HUES64 (cell line): ENCODE measurements around the gene IL19.
"Not testable (repeated sequence)": the region's sequence is repeated elsewhere in the genome, so short reads cannot be mapped to it uniquely, and the experiment has no call there.

ENCODE experiments used
- H3K27ac ChIP-seq: 2 replicates; pipeline ENCODE4 v1.7.0; 2013; ENCODE audit warnings: low read depth, low read length, inconsistent platforms
- H3K27me3 ChIP-seq: 2 replicates; pipeline ENCODE4 v1.6.1; 2013; ENCODE audit warnings: mild to moderate bottlenecking, low read length; ENCODE audit not compliant: insufficient read depth
- H3K36me3 ChIP-seq: 2 replicates; pipeline ENCODE4 v1.6.1; 2013; ENCODE audit warnings: mild to moderate bottlenecking, low read length; ENCODE audit not compliant: insufficient read depth
- H3K4me1 ChIP-seq: 2 replicates; pipeline ENCODE4 v1.6.1; 2013; ENCODE audit warnings: mild to moderate bottlenecking, low read length, moderate library complexity; ENCODE audit not compliant: insufficient read depth
- H3K4me3 ChIP-seq: 2 replicates; pipeline ENCODE4 v1.5.1; 2013; ENCODE audit warnings: mild to moderate bottlenecking, low read length, moderate library complexity
- H3K9ac ChIP-seq: 2 replicates; pipeline ENCODE4 v1.6.1; 2013; ENCODE audit warnings: mild to moderate bottlenecking, low read depth, low read length
- H3K9me3 ChIP-seq: 2 replicates; pipeline ENCODE4 v1.6.1; 2013; ENCODE audit warnings: low read depth, low read length; ENCODE audit not compliant: insufficient read depth
- WGBS: fragments of 150-250, 120-280 bp; methylation state at CpG from one replicate; pipeline ENCODE4 v1.1.7; 2013; ENCODE audit warnings: missing lambda C conversion rate; 5-methylcytosine and 5-hydroxymethylcytosine counted together

IL19 gene

GRCh38 chr1:206761159-206761768 lies 9.3 kb upstream of the IL19 start:
- Histone ChIP-seq H3K27ac (no peak overlapping the region), H3K4me3 (no peak overlapping the region), H3K4me1 (0 out of 2 replicates have a peak, but pooled peaks cover 2% of the 10 kb centered on the region), H3K9me3 (no peaks in the 10 kb centered on the region), H3K36me3 (no peaks in the 10 kb centered on the region), H3K9ac (no peak overlapping the region), H3K27me3 (peaks cover 5% of the 10 kb centered on the region)
- WGBS = 89% methylated on average over 6 of the region's 6 CpGs

- not testable (repeated sequence) for H3K4me3 ChIP-seq, H3K36me3 ChIP-seq, H3K27ac ChIP-seq, H3K9ac ChIP-seq, H3K4me1 ChIP-seq, H3K9me3 ChIP-seq, H3K27me3 ChIP-seq
- 93% methylated on average over 12 of the region's 12 CpGs for WGBS
Observed at GRCh38 chr1:206762741-206763364, 7.7 kb upstream of the IL19 start.

- not testable (repeated sequence) for H3K4me3 ChIP-seq, H3K36me3 ChIP-seq, H3K9me3 ChIP-seq, H3K27ac ChIP-seq, H3K9ac ChIP-seq, H3K27me3 ChIP-seq
- WGBS = 97% methylated on average over 1 of the region's 1 CpG
- H3K4me1 ChIP-seq = peaks cover 11% of the 10 kb centered on the region; the same call in 1 of the 2 replicates
Observed at GRCh38 chr1:206765771-206766170, 4.8 kb upstream of the IL19 start.

GRCh38 chr1:206766251-206766856 lies 4.2 kb upstream of the IL19 start:
- no peaks in the 10 kb centered on the region for H3K9me3 ChIP-seq
- WGBS = 64% methylated on average over 8 of the region's 8 CpGs
- H3K27me3 ChIP-seq = no peaks in the 10 kb centered on the region
- no peak overlapping the region for H3K4me3 ChIP-seq
- no peaks in the 10 kb centered on the region for H3K36me3 ChIP-seq
- H3K4me1 ChIP-seq = peaks cover 16% of the 10 kb centered on the region; the same call in 1 of the 2 replicates
- no peak overlapping the region for H3K27ac ChIP-seq
- H3K9ac ChIP-seq = no peak overlapping the region

GRCh38 chr1:206768472-206769303 lies 1.9 kb upstream of the IL19 start:
- Histone ChIP-seq H3K4me3 (no peak overlapping the region), H3K9me3 (no peaks in the 10 kb centered on the region), H3K9ac (no peak overlapping the region), H3K4me1 (peaks cover 16% of the 10 kb centered on the region; the same call in 1 of the 2 replicates), H3K27ac (no peak overlapping the region), H3K27me3 (no peaks in the 10 kb centered on the region), H3K36me3 (no peaks in the 10 kb centered on the region)
- 83% methylated on average over 14 of the region's 14 CpGs for WGBS

- H3K36me3 ChIP-seq = no peaks in the 10 kb centered on the region
- H3K9me3 ChIP-seq = no peaks in the 10 kb centered on the region
- no peak overlapping the region for H3K4me3 ChIP-seq
- peaks cover 16% of the 10 kb centered on the region; the same call in 1 of the 2 replicates for H3K4me1 ChIP-seq
- H3K27me3 ChIP-seq = no peaks in the 10 kb centered on the region
- no peak overlapping the region for H3K27ac ChIP-seq
- no peak overlapping the region for H3K9ac ChIP-seq
- WGBS = 90% methylated on average over 7 of the region's 7 CpGs
Observed at GRCh38 chr1:206769304-206769731, 1.3 kb upstream of the IL19 start.

- Histone ChIP-seq H3K4me1 (peaks cover 14% of the 10 kb centered on the region; the same call in 1 of the 2 replicates), H3K9ac (no peak overlapping the region)
Observed at GRCh38 chr1:206771338-206771692, 742 bp downstream of the IL19 start.

GRCh38 chr1:206772243-206772937 lies 1.8 kb downstream of the IL19 start, which contains the start of gene IL10:
Gene IL10 (minus strand): TSS chr1:206772494. CDS start chr1:206772435, 59 bp downstream.
- Histone ChIP-seq H3K9me3 (no peaks in the 10 kb centered on the region), H3K27ac (no peak within 1 kb of the TSS), H3K4me3 (no peak within 1 kb of the TSS), H3K27me3 (no peaks in the 10 kb centered on the region), H3K4me1 (peaks cover 14% of the 10 kb centered on the region; the same call in 1 of the 2 replicates), H3K36me3 (no peaks in the 10 kb centered on the region), H3K9ac (no peak within 1 kb of the TSS)
- WGBS = 92% methylated on average over 8 of the region's 8 CpGs

More at GRCh38 chr1:206771338-206771692, 742 bp downstream of the IL19 start:
- Histone ChIP-seq H3K9me3 (no peaks in the 10 kb centered on the region), H3K27me3 (no peaks in the 10 kb centered on the region), H3K27ac (no peak overlapping the region), H3K36me3 (no peaks in the 10 kb centered on the region), H3K4me3 (no peak overlapping the region)
- WGBS = 83% methylated on average over 4 of the region's 4 CpGs

GRCh38 chr1:206774093-206774492 lies 3.5 kb downstream of the IL19 start:
- 88% methylated on average over 3 of the region's 3 CpGs for WGBS
- H3K27ac ChIP-seq = no peak overlapping the region
- no peak overlapping the region for H3K9ac ChIP-seq
- H3K4me1 ChIP-seq = peaks cover 14% of the 10 kb centered on the region; the same call in 1 of the 2 replicates
- H3K27me3 ChIP-seq = no peaks in the 10 kb centered on the region
- no peak overlapping the region for H3K4me3 ChIP-seq
- H3K9me3 ChIP-seq = no peaks in the 10 kb centered on the region
- H3K36me3 ChIP-seq = no peaks in the 10 kb centered on the region

- Histone ChIP-seq H3K9ac (no peak overlapping the region), H3K27ac (no peak overlapping the region), H3K27me3 (no peaks in the 10 kb centered on the region), H3K4me1 (0 out of 2 replicates have a peak, but pooled peaks cover 1% of the 10 kb centered on the region), H3K36me3 (no peaks in the 10 kb centered on the region), H3K9me3 (no peaks in the 10 kb centered on the region), H3K4me3 (no peak overlapping the region)
- 89% methylated on average over 2 of the region's 4 CpGs for WGBS
Observed at GRCh38 chr1:206776229-206776628, 5.7 kb downstream of the IL19 start.
